K562 (cell line): Measurements from ENCODE around the gene CASTOR1. TPM values are rescaled to one million over a fixed set of nuclear protein-coding genes. Genes with fewer than 3 reads are reported as not detected.

Experiments used
- ATAC-seq: fragments of 200-7000 bp; cut with Tn5 transposase; 3 replicates; pipeline ENCODE4 v1.9.1; 2020; ENCODE audit warnings: moderate library complexity
- BruUV-seq: library from RNA; stranded (reverse); fragments of 400-500 nt; replicated peaks from 2 replicates; lab custom pipeline; 2021; lab: Mats Ljungman, UMichigan
- CTCF ChIA-PET: fragments of 300-600 bp; formaldehyde crosslinking; extraction: SDS; loops from one replicate; lab custom pipeline; 2021; ENCODE audit warnings: low intra/inter-chr PET ratio; lab: Yijun Ruan, JAX
- POLR2A ChIA-PET: fragments of 300-600, 350-650 bp; sonication (Branson Sonifier 250); formaldehyde crosslinking; extraction: SDS; loops from one replicate; lab custom pipeline; 2021; ENCODE audit warnings: antibody characterized with exemption, inconsistent platforms; lab: Yijun Ruan, JAX
- DNase-seq, 4 experiments: peaks; one replicate each; pipeline versions ENCODE4 v3.0.0 to v3.0.0-alpha.2; 2011 to 2018; ENCODE audit warnings: low spot score in 3 of 4, mixed read lengths in 3 of 4; ENCODE audit errors: extremely low read depth in 1 of 4
- FAIRE-seq: peaks from 2 replicates; lab custom pipeline; 2011; peaks lifted over from hg19 to GRCh38; lab: Jason Lieb, UNC
- H2AFZ ChIP-seq: 2 replicates; pipeline ENCODE4 v1.6.0; 2011; ENCODE audit warnings: low read depth, low read length, control low read depth, inconsistent platforms
- H3K27ac ChIP-seq: fragments of 200-600 bp; 3 replicates; pipeline ENCODE4 v1.8.0; 2011; ENCODE audit warnings: low read depth, mild to moderate bottlenecking, control low read depth, inconsistent platforms, low read length, moderate library complexity, mixed read lengths; ENCODE audit errors: extremely low read depth
- H3K27me3 ChIP-seq, 2 experiments: fragments of 300-600 bp in 1 of 2; 2 replicates in 1 of 2; 3 replicates in 1 of 2; pipeline versions ENCODE4 v1.6.0 to v1.8.0; 2011; ENCODE audit warnings: inconsistent platforms in 2 of 2, low read length in 2 of 2, mild to moderate bottlenecking in 1 of 2, mixed read lengths in 1 of 2, moderate library complexity in 1 of 2; ENCODE audit not compliant: control insufficient read depth in 2 of 2, insufficient read depth in 2 of 2
- H3K36me3 ChIP-seq: fragments of 300-600 bp; 3 replicates; pipeline ENCODE4 v1.8.0; 2011; ENCODE audit warnings: mild to moderate bottlenecking, low read length, inconsistent platforms; ENCODE audit not compliant: control insufficient read depth, insufficient read depth
- H3K4me1 ChIP-seq, 2 experiments: fragments of 200-600 bp in 1 of 2; replicated peaks in 1 of 2; 2 replicates in 1 of 2; 3 replicates in 1 of 2; pipeline versions ENCODE4 v1.5.1 to v1.8.0; 2011; ENCODE audit warnings: inconsistent platforms in 2 of 2, low read length in 2 of 2, mild to moderate bottlenecking in 1 of 2, mixed read lengths in 1 of 2, moderate library complexity in 1 of 2; ENCODE audit not compliant: control insufficient read depth in 2 of 2, insufficient read depth in 2 of 2
- H3K4me2 ChIP-seq: 2 replicates; pipeline ENCODE4 v1.6.1; 2011; ENCODE audit warnings: low read length, control low read depth, inconsistent platforms, mixed read lengths; ENCODE audit not compliant: insufficient read depth
- H3K4me3 ChIP-seq: fragments of 200-600 bp; sonication (generic), shearing (Covaris generic); 2 replicates; pipeline ENCODE4 v1.5.1; 2016; ENCODE audit warnings: control low read depth, inconsistent platforms
- H3K79me2 ChIP-seq: fragments of 200-600 bp; 3 replicates; pipeline ENCODE4 v1.8.0; 2011; ENCODE audit warnings: low read length, inconsistent platforms; ENCODE audit not compliant: control insufficient read depth, insufficient read depth
- H3K9ac ChIP-seq, 2 experiments: 2 replicates each; pipeline versions ENCODE4 v1.6.0 to v1.6.1; 2011; ENCODE audit warnings: low read depth in 2 of 2, low read length in 2 of 2, control low read depth in 1 of 2, inconsistent platforms in 1 of 2, mild to moderate bottlenecking in 1 of 2, mixed read lengths in 1 of 2; ENCODE audit not compliant: insufficient read depth in 1 of 2
- H3K9me1 ChIP-seq: one replicate; pipeline ENCODE4 v1.6.0; 2011; ENCODE audit warnings: inconsistent platforms, mild to moderate bottlenecking, low read length, moderate library complexity; ENCODE audit not compliant: control insufficient read depth, insufficient read depth
- H3K9me3 ChIP-seq: replicated peaks from 2 replicates; pipeline ENCODE4 v1.5.1; 2011; ENCODE audit warnings: low read depth, low read length, inconsistent platforms; ENCODE audit not compliant: control insufficient read depth, insufficient read depth
- H4K20me1 ChIP-seq: replicated peaks from 2 replicates; pipeline ENCODE4 v1.6.1; 2011; ENCODE audit warnings: low read length, inconsistent platforms, mixed read lengths; ENCODE audit not compliant: control insufficient read depth, insufficient read depth
- CHD1 ChIP-seq: fragments of 200-600 bp; sonication (generic); IDR thresholded peaks from one replicate; pipeline ENCODE4 v1.6.1; 2012; ENCODE audit warnings: mild to moderate bottlenecking, moderate library complexity, low read length, inconsistent platforms
- FOSL1 ChIP-seq: fragments of 200-800 bp; sonication (Bioruptor generic); conservative IDR thresholded peaks from 2 replicates; pipeline ENCODE4 v1.6.1; 2016; ENCODE audit warnings: missing genetic modification characterization, missing compliant biosample characterization
- FOXA1 ChIP-seq: fragments of 450-650 bp; IDR thresholded peaks from 2 replicates; pipeline ENCODE4 v1.6.1; 2016; ENCODE audit warnings: mild to moderate bottlenecking, borderline replicate concordance
- JUND ChIP-seq, 2 experiments: IDR thresholded peaks; 2 replicates in 1 of 2; 3 replicates in 1 of 2; pipeline ENCODE4 v1.6.1; 2011; ENCODE audit warnings: borderline replicate concordance in 2 of 2, low read depth in 2 of 2, low read length in 2 of 2, improper control_type of control experiment in 1 of 2, missing biosample characterization in 1 of 2, missing genetic modification characterization in 1 of 2, missing genetic modification reagents in 1 of 2
- SMARCE1 ChIP-seq: fragments of 450-650 bp; IDR thresholded peaks from 2 replicates; pipeline ENCODE4 v1.7.1; 2016; ENCODE audit warnings: mild to moderate bottlenecking
- ZFP36 ChIP-seq: fragments of 150-350 bp; IDR thresholded peaks from 2 replicates; pipeline ENCODE4 v1.6.1; 2018; ENCODE audit warnings: low read length, low read depth; ENCODE audit not compliant: partially characterized antibody
- WGBS: fragments of 100-300 bp; shearing (Covaris generic); methylation state at CpG from one replicate; pipeline ENCODE4 v1.1.6; 2016; ENCODE audit warnings: low coverage, mixed read lengths; ENCODE audit not compliant: insufficient coverage; ENCODE audit errors: missing lambda C conversion rate; 5-methylcytosine and 5-hydroxymethylcytosine counted together
- in situ Hi-C: fragments of 300-500 bp; cut with MboI; formaldehyde crosslinking; loops from 4 replicates; pipeline ENCODE4 v1.15.0; 2018; ENCODE audit warnings: inconsistent platforms, mixed read lengths
- intact Hi-C: fragments of 100-400 bp; cut with micrococcal nuclease; formaldehyde crosslinking; loops from 2 replicates; pipeline ENCODE4 v1.14.2; 2022
- polyA plus RNA-seq, 8 experiments: library from polyadenylated mRNA; depleted of rRNA in 4 of 8; stranded (reverse) in 5 of 8; unstranded in 3 of 8; fragments of >200 nt; fragmentation: Nextera tagmentation in 2 of 8; fragmentation: Illumina TruSeq in 1 of 8; extraction: Ambion mirVana in 2 of 8; extraction: Trizol in 1 of 8; gene quantifications; 2 replicates each; pipeline versions ENCODE4 v1.2.1 to v1.2.3, GENCODE V29; 2011 to 2014; ENCODE audit warnings: inconsistent platforms in 1 of 8, missing spikeins in 1 of 8
- total RNA-seq, 7 experiments: library from RNA; depleted of rRNA in 6 of 7; stranded (reverse); fragments of >200 nt in 6 of 7; fragmentation: Illumina TruSeq in 2 of 7; extraction: Trizol in 2 of 7; gene quantifications; 2 replicates each; pipeline versions ENCODE4 v1.2.1 to v1.2.3, GENCODE V29; 2011 to 2021; ENCODE audit warnings: low replicate concordance in 1 of 7
- TF ChIP-seq, protein P1 (sequence below): fragments of 450-650 bp; IDR thresholded peaks from 2 replicates; pipeline ENCODE4 v1.6.1; 2018; ENCODE audit not compliant: partially characterized antibody
- TF ChIP-seq, protein P2 (sequence below): fragments of 250-450 bp; sonication (Bioruptor Pico); IDR thresholded peaks from 2 replicates; pipeline ENCODE4 v1.8.0; 2021; ENCODE audit warnings: mild to moderate bottlenecking, moderate library complexity
- TF ChIP-seq, protein P3 (sequence below), 2 experiments: fragments of 450-650 bp in 1 of 2; sonication (generic) in 1 of 2; formaldehyde crosslinking in 1 of 2; IDR thresholded peaks in 1 of 2; conservative IDR thresholded peaks in 1 of 2; 2 replicates each; pipeline versions ENCODE4 v1.6.1 to v1.8.1; 2016 to 2023; ENCODE audit warnings: mild to moderate bottlenecking in 2 of 2, moderate library complexity in 2 of 2, inconsistent platforms in 1 of 2, missing genetic modification reagents in 1 of 2

CASTOR1 gene
- total and polyA plus RNA-seq, 9 of the 15 experiments (the other 6 are each of a cell fraction or from before 2014, with no cell fraction given), result 0.35 to 2.6 (median 1.1) TPM

DNA sequence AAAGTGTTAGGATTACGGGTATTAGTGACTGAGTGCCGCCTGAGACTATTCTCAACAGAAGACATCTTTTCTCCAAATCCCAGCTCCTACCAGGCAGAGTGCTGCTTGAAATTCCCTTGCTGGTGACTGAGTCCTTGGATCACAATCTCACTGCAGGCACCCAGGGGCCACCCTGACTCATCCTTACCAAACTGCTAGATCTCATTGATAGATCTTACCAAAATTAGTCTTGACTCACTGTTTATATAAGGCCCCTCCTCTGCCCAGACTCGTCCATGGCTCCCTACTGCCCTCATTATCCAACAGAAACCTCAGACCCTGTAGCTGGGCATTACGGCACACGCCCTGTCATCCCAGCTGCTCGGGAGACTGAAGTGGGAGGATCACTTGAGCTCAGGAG, 22.7 kb upstream of the CASTOR1 start:
- H3K4me3 ChIP-seq, result no peak overlapping the region
- H3K27ac ChIP-seq, result no peak overlapping the region
- intact Hi-C loops, result no loop called here
- no peaks in the 10 kb centered on the region; the same call in 1 of the 3 replicates for H3K79me2 ChIP-seq
- POLR2A ChIA-PET, result interaction anchor here (0.6 kb wide), 1 partner anchor 16 kb away, joined by 4 read pairs; no protein-coding TSS in a partner anchor
- peaks cover 4% of the 10 kb centered on the region; the same call in 1 of the 2 replicates for H4K20me1 ChIP-seq
- CTCF ChIA-PET, result no interaction called here
- no peaks in the 10 kb centered on the region for H3K9me3 ChIP-seq
- TF ChIP-seq JUND (IDR thresholded peaks at IDR 0.05; ENCODE audit: borderline replicate concordance, low read depth, low read length), result peak; percentile 51; the same call in 1 of the 2 replicates
- no peak; the same call in 2 of the 3 replicates for TF ChIP-seq JUND (tag; IDR thresholded peaks at IDR 0.05; ENCODE audit: borderline replicate concordance, low read depth, low read length)
- TF ChIP-seq ZFP36, result peak; percentile 50
- TF ChIP-seq, protein P1, sequence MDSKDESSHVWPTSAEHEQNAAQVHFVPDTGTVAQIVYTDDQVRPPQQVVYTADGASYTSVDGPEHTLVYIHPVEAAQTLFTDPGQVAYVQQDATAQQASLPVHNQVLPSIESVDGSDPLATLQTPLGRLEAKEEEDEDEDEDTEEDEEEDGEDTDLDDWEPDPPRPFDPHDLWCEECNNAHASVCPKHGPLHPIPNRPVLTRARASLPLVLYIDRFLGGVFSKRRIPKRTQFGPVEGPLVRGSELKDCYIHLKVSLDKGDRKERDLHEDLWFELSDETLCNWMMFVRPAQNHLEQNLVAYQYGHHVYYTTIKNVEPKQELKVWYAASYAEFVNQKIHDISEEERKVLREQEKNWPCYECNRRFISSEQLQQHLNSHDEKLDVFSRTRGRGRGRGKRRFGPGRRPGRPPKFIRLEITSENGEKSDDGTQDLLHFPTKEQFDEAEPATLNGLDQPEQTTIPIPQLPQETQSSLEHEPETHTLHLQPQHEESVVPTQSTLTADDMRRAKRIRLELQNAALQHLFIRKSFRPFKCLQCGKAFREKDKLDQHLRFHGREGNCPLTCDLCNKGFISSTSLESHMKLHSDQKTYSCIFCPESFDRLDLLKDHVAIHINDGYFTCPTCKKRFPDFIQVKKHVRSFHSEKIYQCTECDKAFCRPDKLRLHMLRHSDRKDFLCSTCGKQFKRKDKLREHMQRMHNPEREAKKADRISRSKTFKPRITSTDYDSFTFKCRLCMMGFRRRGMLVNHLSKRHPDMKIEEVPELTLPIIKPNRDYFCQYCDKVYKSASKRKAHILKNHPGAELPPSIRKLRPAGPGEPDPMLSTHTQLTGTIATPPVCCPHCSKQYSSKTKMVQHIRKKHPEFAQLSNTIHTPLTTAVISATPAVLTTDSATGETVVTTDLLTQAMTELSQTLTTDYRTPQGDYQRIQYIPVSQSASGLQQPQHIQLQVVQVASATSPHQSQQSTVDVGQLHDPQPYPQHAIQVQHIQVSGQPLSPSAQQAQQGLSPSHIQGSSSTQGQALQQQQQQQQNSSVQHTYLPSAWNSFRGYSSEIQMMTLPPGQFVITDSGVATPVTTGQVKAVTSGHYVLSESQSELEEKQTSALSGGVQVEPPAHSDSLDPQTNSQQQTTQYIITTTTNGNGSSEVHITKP, result no peak
- TF ChIP-seq, protein P2, sequence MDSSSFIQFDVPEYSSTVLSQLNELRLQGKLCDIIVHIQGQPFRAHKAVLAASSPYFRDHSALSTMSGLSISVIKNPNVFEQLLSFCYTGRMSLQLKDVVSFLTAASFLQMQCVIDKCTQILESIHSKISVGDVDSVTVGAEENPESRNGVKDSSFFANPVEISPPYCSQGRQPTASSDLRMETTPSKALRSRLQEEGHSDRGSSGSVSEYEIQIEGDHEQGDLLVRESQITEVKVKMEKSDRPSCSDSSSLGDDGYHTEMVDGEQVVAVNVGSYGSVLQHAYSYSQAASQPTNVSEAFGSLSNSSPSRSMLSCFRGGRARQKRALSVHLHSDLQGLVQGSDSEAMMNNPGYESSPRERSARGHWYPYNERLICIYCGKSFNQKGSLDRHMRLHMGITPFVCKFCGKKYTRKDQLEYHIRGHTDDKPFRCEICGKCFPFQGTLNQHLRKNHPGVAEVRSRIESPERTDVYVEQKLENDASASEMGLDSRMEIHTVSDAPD, result no peak
- TF ChIP-seq FOSL1, result peak; percentile 82
- TF ChIP-seq, protein P3, sequence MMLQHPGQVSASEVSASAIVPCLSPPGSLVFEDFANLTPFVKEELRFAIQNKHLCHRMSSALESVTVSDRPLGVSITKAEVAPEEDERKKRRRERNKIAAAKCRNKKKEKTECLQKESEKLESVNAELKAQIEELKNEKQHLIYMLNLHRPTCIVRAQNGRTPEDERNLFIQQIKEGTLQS (IDR thresholded peaks at IDR 0.05), result peak; percentile 35; the same call in 1 of the 2 replicates
- TF ChIP-seq, protein P3 (CRISPR knock-in tag; conservative IDR thresholded peaks at IDR 0.05), result no peak
- TF ChIP-seq SMARCE1, result 0 out of 2 replicates have a peak, but pooled peaks have one; percentile 14
- TF ChIP-seq FOXA1, result no peak
- TF ChIP-seq CHD1, result no peak
- FAIRE-seq (no peak), DNase-seq (no peak), ATAC-seq (no peak)
- peaks cover 10 to 33% of the 10 kb centered on the region in 2 experiments for H3K4me1 ChIP-seq
- no peaks in the 10 kb centered on the region for H3K27me3 ChIP-seq
- no TSS peak for BruUV-seq
- no peaks in the 10 kb centered on the region for H3K36me3 ChIP-seq
- H2AFZ ChIP-seq, result no peak overlapping the region
- WGBS, result 46% methylated on average over 6 of the region's 6 CpGs
- in situ Hi-C loops, result no loop called here
- no peaks in the 10 kb centered on the region for H3K9me1 ChIP-seq
- H3K4me2 ChIP-seq, result no peak overlapping the region
- no peak overlapping the region for H3K9ac ChIP-seq
